Measurements from ENCODE around the gene ZNF423.

Gene ZNF423

DNA sequence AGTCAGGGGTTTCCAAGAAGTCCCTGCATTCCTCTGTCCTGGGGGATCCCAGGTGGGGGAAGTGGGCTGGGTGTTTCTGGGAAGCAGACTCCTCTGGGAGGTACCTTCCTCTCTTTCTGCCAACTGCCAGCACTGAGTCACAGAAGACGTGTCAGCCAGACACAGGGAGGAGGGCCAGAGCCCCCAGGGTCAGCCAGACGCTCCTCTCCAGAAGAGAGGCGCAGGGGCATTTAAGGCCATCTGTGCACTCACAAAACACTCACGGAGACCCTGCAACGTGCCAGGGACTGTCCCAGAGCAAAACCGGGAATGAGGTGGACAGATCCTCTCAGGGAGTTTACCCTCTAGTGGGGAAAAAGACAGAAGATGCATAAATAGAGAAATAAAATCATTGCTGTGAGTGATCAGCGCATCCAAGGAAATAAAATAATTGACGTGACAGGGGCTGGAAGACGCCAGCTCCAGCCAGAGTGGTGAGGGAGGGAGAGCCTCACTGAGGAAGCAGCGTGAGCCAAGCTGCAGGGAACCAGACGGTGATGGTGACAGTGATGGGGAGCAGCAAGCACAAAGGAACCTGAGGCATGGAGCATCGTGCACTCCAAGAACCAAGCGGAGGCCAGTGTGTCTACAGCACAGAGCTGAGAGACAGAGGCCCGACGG lies 105.4 kb downstream of the ZNF423 start:
- DNase-seq (ENCODE audit: low read depth), result no peak

DNA sequence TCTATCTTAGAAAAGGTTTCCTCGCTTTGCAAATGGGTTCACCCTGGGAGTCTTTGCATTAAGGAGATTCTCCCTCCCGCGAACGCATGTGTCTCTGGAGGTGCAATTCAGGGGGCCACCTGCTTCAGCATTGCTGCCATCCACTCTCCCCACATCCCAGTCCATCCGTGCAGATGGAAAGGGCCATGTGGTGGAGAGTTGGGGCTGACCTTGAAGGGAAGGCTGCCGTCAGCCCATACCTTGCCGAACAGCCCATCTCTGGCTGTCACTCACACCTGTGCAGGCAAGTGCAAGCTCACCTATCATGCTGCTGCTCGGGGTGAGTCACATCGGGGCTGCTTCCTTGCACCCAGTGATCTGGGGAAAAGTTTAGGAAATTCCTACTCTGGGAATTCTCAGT lies 106.1 kb downstream of the ZNF423 start:
- DNase-seq (ENCODE audit: low read depth), result no peak

DNA sequence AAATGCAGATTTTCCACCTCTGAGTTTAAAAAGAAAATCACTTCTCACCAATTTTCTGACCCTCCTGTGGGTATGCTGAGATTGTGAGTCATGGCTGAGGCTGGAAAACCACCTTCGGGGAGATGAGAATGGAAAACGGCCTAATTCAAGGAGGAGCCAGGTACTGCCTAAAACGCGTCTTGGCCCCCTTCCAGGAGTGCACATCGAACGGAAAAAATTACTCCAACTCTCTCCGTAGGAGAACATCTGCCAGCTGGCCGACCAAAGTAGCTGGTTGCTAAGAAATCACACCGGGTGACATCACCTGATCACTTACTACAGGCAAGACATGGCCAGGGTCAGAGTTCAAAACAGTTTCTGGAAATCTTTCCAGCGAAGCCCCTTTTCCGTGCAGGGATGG lies 107.6 kb downstream of the ZNF423 start:
- DNase-seq (ENCODE audit: low read depth), result no peak

- no peak for DNase-seq (ENCODE audit: low read depth)
Measured at GRCh38 chr16:49747654-49748053, 108.3 kb downstream of the ZNF423 start.

DNA sequence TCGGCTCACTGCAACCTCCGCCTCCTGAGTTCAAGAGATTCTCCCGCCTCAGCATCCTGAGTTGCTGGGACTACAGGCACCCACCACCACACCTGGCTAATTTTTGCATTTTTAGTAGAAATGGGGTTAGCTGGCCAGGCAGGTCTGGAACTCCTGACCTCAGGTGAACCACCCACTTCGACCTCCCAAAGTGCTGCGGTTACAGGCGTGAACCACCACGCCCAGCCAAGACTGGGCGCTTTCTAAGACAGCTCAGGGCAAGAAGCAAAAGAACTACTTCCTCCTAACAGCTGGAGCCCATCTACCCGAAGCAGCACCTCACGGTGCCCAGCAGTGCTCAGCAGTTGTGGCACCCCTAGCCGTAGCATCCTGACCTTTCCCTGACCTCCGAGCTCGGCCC lies 109.4 kb downstream of the ZNF423 start:
- no peak for DNase-seq (ENCODE audit: low read depth)

DNA sequence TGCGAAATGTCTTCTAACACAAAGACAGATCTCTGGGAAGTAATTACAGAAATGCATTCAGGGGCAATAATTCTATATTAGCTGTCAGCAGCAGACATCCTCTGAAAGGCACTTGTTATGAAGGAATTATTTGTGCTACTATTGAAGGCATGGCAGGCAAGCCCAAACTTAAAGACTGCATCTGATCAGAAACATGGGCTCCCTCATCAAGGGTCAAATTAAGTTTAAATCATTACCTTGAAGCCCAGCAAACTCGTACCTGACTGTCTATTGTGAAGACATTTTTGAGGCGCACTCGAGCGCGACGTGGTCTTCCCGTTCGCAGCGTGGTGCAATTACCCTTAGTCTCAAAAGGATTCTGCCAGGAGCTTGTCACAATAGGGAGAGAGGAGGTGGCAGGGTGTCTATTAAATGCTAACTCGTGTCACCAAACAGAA lies 110.6 kb downstream of the ZNF423 start:
- no peak for DNase-seq (ENCODE audit: low read depth)

DNA sequence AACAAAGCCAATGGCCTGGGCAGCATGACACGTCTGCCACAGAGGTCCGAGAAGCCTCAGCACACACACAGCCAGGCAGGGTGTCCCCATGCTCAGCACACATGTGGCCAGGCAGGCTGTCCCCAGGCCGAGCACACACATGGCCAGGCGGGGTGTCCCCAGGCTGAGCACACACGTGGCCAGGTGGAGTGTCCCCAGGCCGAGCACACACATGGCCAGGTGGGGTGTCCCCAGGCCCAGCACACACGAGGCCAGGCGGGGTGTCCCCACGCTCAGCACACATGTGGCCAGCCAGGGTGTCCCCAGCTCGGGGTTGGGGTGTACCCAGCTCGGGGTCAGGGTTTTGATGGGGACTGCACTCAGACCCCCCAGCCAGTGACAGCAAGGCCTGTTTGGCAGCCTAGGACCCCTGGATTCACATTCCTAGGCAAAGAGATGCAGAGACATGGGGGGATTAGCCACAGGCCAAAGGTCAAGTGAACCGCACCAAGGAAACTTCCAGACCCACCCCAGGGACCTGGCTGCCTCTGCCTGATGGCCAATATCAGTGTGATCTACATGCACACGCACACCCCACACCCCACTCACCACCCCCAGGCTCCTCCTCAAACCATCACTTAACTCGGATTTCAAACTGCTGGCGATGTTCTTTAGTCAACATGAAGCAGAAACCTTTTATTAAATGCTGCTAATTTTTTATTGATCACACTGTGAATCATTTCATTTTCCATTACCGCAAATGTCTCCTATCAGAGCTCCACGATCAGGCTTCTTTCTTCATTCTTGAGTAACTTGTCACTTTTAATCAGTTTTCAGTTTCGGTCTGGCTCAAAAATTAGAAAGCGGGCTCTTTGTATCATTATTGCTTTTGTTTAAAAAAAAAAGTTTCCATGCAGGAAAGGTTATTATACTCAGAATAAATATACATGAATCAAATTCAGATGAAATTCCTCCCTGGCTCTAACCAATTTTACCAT lies 111.4 kb downstream of the ZNF423 start:
- no peak for DNase-seq (ENCODE audit: low read depth)

DNA sequence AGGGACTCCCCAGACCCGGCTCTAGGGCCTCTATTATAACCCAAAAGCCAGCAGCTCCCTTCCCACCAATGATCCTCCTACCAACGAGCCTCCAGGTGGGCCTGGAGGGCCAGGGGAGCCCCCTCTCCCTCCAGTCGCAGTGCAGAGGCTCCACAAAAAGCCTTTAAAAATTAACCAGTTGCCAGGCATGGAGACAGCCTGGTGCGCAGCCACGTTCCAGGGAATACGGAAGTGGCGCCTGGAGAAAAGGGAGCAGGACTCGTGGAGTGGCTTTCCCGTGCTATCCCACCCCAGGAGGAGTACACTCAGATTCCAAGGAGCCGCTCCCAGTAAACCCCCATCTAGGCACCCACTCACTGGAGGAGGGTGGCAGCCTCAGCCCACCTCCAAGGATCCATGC lies 112.3 kb downstream of the ZNF423 start:
- DNase-seq (ENCODE audit: low read depth), result no peak

DNA sequence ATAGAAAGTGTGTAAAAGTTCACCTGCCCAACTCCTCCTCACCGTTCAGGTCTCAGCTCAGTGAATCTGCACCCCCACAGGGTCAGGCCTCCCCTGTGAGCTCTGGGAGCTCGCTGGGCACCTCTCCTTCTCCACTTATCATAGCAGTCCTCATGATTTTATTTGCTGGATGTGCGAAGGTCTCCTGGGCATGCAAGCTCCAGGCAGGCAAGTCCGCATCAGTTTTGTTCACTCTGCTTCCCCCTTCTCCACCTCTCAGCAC lies 112.8 kb downstream of the ZNF423 start:
- no peak for DNase-seq (ENCODE audit: low read depth)

GRCh38 chr16:49742428-49743202 lies 113.3 kb downstream of the ZNF423 start:
- DNase-seq (ENCODE audit: low read depth), result no peak

GRCh38 chr16:49740256-49740655 lies 115.7 kb downstream of the ZNF423 start:
- DNase-seq (ENCODE audit: low read depth), result no peak

DNA sequence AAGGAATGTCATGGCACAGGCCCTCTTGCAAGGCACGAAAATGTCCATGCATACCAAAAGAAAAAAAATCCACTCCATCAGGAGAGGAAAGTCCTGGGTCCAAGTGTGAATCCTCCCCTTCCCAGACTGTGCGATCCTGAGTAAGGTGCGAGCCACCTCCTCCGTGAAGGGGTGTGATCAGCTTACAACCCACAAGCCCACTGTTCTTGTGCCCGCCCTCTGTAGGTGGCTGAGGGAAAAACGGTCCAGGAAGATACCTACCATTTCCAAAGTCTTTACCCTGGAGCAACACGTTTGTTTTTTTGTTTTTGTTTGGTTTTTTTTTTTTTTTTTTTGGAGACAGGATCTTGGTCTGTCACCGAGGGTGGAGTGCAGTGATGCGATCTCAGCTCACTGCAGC lies 116.5 kb downstream of the ZNF423 start:
- no peak for DNase-seq (ENCODE audit: low read depth)

- no peak for DNase-seq (ENCODE audit: low read depth)
Measured at GRCh38 chr16:49738832-49739231, 117.1 kb downstream of the ZNF423 start.

GRCh38 chr16:49738001-49738400 lies 117.9 kb downstream of the ZNF423 start:
- DNase-seq (ENCODE audit: low read depth), result no peak

GRCh38 chr16:49737541-49737940 lies 118.4 kb downstream of the ZNF423 start:
- DNase-seq (ENCODE audit: low read depth), result no peak

DNA sequence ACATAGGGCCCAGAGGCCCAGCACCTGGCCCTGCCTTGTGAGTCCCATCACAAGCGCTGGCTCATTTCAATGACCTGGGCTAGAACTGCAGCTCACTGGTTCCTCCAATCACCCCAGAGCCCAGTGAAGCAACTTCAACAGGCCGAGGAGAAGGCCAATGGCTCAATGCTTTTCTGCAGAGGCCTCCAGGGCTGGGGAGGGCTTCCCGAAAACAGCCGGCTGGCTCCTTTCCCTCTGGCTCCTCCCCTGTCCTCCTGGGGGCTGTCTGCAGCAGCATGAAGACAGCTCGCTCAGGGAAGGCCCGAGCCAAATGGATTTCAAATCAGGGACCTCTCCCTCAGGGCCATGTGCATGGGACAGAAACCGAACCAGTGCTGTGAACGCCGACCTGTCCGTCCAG lies 121.6 kb downstream of the ZNF423 start:
- DNase-seq (ENCODE audit: low read depth), result no peak

GRCh38 chr16:49733313-49734009 lies 122.5 kb downstream of the ZNF423 start:
- DNase-seq (ENCODE audit: low read depth), result no peak

- no peak for DNase-seq (ENCODE audit: low read depth)
Measured at GRCh38 chr16:49731911-49732310, 124.0 kb downstream of the ZNF423 start.

DNA sequence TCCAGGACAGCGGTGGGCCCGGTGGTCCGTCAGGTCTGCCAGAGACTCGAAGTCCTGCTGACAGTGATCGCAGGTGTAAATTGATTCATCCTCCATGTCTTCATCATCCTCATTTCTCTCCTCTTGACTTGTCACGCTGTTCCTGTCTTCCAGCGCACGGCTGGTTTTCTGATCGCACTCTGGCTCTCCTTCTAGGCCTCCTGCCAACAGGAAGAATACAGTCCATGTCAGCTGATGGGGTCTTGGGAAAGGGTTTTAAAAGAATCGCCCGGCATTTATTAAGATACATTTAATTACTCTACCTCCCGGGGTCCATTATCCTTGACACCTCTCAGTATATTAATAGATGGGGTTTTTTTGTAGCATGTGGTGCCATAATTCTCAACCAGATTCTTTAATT lies 125.1 kb downstream of the ZNF423 start:
- DNase-seq (ENCODE audit: low read depth), result no peak

GRCh38 chr16:49727611-49728010 lies 128.3 kb downstream of the ZNF423 start:
- DNase-seq (ENCODE audit: low read depth), result no peak

GRCh38 chr16:49726155-49726554 lies 129.8 kb downstream of the ZNF423 start:
- no peak for DNase-seq (ENCODE audit: low read depth)

- DNase-seq (ENCODE audit: low read depth), result no peak
Measured at GRCh38 chr16:49725651-49726050, 130.3 kb downstream of the ZNF423 start.

Data from GM04504 (cell line).